ENCODE results near the gene ATXN10. TPM values are rescaled to one million over a fixed set of nuclear protein-coding genes. Genes with fewer than 3 reads are reported as not detected.
"Not testable (repeated sequence)": the region's sequence is repeated elsewhere in the genome, so short reads cannot be mapped to it uniquely, and the experiment has no call there.

Gene ATXN10
- total RNA-seq, 1 donor from 2014 or later = 102 TPM

DNA sequence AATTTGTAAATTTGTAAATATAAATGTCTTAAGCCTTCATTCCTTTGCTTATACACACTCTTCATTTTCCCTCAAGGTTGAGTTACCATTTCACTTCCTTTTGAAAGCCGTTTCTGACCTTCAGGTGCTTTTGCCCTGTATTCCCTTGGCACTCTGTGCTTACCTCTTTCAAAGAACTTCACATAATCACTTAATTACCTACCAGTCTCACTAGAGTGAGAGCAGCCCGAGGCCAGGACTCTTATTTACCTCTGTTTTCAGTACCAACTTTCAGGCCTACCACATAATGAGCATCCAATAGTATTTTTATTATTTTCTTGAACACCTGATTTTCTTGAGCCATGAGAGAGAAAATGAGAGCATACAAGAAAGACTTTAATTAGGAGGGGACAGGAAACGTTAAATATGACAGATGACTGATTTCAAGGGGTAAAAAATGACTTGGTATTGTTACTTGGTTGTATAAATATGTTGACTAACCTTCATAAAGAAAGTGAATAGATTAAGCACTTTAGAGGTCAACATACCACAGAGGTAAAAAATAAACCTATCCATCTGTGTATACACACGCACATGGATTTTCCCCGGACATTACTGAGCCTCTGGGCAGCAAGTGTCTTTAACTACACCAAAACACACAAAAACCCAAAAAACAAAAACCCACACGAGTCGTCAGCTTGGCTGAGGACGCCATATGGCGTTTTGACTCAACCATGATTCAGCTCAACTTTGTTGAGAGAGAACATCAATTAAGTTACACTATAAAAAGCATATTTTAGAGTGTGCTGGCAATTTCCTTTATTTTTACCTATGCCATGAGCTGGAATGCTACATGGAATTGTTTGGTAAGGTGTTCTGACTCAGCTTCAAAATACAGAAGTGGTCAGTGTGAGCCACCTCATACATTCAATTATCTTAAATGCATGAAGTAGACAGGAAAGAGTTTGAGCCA lies 7.6 kb downstream of the ATXN10 start:
- no peak for DNase-seq

DNA sequence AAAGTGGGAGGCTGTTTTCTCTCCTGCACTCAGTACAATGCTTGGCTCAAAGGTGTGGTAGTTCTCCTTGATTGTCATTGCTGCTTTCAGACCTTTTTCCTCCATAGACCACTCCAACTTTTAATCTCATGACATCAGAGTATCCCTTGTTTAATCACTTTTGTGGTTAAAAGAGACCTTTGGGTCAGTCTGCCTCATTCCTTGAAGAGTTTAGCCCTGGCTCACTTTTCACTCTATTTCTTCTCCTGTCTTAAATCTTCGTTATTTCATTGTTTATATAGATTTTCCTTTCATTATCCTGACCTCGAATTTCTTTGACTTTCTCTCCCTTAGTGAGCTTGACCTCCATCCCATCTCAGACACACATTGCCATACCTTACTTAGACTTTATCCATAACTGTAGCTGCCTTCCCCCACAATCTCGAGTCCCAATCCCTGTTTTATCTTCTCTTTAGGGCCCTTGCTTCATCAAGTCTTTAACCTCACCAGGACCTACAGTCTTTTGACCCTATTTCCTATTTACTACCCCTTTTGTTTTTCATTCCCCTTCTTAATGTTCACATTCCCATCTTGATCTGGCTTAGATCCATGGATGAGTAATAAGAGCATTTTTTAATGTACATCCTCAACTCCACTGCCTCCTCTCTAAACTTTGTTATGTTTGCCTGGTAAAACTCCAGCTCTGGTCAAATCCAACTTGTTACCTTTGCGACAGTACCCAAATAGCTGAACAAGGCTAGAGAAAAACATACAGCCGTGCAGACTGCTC lies 9.5 kb downstream of the ATXN10 start:
- no peak for DNase-seq

DNA sequence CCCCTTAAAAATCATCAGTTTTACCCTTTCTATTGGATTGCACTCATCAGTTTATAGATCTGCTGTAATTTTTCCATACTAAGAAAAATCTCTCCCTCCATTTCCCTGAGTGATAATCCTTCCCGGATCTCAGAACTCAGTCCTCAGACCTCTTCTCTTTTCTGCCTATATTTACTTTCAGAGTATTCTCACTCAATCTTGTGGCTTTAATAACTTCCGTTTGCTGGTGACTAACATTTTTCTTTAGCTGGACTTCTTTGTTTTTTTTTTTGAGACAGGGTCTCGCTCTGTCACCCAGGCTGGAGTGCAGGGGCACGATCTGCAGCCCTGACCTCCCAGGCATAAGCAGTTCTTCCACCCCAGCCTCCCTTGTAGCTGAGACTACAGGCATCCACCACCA lies 10.4 kb downstream of the ATXN10 start:
- DNase-seq = no peak

DNA sequence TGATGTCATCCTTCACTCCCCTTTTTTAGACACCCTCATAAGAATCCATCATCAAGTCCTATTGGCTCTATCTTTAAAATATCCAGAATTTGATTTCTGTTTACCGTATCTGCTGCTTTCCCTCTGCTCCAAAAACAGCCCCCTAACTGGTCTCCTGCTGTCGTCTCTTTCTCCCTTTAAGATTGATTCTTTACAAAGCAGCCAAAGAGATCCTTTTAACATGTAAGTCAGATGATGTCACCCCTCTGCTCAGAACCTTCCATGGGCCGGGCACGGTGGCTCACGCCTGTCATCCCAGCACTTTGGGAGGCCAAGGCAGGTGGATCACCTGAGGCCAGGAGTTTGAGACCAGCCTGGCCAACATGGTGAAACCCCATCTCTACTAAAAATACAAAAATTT lies 11.1 kb downstream of the ATXN10 start:
- not testable (repeated sequence) for DNase-seq

DNA sequence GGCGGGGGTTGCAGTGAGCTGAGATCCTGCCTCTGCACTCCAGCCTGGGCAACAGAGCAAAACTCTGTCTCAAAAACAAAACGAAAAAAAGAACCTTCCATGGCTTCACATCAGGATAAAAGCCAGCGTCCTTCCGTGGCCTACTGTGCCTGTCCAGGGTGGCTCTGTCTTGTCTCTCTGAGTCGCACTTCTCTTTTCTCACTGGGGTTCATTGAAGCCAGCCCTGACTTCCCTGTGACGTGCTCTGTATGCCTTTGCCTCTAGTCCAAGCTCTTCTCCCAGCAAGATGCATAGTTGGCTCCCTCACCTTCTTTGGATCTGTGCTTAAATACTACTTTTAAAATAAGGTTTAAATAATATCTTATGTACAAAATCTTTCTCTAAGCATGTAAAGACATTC lies 11.6 kb downstream of the ATXN10 start:
- DNase-seq = no peak

DNA sequence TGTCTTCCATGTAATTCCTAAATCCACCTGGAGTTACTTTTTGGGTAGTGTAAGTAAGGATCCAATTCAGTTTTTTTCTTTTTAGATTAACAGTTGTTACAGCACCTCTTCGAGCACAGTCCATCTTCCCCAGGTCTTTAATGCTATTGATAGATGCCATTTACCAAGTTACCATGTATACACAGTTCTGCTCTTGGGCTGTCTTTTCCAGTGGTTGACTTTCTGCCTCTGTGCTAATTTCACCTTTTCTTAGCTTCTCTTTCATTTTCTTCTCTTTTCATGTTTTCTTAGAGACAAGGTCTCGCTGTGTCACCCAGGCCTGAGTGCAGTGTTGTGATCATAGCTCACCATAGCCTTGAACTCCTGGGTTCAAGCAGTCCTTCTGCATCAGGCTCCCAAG lies 12.0 kb downstream of the ATXN10 start:
- no peak for DNase-seq

DNA sequence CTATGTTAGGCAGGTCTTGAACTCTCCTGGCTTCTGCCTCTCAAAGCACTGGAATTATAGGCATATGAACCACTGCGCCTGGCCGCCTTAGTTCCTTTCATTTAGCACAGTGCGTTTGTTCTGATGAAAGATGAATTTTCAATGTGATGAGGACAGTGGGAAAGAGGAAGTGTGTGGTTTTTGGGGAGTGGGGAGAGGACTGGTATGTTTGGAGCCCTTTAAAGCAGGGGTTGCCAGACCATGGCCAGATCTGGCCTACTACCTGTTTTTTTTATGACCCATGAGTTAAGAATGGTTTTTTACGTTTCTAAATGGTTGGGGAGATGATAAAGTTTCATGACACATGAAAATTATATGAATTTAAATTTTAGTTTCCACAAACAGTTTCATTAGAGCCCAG lies 12.5 kb downstream of the ATXN10 start:
- DNase-seq = no peak

DNA sequence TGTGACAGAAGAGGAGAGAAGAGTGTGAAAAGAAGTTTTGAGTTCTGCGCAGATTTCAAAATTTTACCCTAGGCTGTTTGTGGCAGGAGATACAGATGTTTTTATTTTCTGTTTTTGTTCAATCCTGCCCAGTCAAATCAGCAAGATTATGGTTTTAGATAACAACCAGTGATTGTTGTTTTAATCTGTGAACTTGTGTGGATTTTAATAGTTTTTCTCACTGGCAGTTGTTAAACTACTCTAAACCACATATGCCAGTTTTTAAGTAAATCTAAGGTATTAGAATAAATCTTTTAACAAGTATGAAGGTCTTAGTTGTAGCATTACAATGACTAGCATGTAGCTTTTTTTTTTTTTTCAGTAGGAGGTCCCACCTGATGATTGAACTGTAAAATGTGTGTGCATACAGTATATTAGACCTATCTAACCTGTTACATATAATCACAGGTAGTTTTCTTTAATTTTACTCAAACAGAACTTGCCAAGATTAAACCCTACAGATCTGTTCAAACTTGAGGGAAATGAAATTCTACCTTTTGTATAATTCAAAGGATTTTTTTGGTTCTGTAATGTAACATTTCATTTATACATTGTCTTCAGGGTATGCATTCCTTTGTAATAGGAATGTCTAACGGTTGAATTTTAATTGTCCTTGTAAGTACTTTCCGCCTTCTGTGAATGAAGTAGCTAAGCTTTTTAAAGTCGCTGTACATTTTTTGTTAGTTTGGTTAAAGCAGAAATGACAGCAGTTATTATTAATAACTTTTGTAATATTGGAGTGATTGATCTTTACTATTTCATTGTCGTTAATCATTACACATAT lies 13.3 kb downstream of the ATXN10 start:
- no peak for DNase-seq

DNA sequence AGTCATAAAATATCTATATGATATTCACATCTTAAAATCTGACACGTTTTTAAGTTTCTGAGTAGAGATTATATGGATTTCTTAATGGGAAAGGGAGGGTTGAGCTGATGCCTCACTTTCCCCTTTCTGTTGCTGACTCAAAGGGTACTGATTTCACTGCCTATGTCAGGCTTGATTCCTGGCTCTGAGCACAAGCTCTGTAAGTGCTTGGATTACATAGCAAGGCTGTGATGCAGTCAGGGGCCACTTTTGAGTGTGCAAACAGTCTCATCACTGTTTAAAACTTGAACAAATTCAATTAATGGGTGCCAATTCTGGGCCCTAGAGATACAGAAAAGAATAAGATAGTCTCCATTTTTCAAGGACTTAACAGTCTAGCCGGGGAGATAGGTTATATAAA lies 14.4 kb downstream of the ATXN10 start:
- no peak for DNase-seq

DNA sequence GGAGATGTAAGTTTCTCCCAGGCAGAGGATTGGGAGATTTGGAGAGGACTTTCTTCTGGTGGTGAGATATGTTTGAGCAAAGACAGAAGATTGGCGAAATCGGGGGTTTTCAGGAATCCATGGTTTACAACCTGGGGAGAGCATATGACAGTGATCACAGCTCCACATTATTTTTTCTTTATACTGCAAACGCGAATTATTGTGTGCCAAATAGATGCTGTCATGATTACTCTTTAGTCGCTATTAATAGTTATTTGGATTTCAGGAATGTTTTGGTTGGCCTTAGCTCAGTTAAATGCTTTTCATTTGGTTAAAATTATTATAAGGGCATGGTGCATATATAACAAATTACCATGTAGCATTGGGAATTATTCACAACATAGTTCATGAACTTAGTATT lies 15.2 kb downstream of the ATXN10 start:
- DNase-seq = peak; percentile 55

DNA sequence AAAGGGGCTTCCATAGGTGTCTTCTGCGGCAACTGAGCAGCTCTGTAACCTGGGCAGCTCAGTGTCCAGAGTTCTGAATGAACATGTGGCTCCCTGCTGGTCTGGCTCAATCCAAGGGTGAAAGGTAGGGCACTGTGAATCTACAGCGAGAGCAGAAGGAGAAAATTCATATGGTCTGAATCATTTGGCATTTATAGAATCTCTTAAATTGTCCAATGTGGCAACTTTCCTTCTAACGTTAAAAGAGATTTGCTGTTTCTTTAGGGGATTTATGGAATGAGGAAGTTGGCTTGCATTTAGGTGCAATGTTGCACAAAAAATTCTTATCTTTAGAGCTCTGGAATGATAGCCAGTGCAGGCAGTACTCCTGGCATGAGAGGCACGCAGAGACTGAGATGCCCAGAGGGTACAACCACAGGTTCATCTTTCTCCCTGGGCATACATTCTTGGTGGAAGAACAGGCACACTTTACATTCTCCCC lies 17.0 kb downstream of the ATXN10 start:
- no peak for DNase-seq

DNA sequence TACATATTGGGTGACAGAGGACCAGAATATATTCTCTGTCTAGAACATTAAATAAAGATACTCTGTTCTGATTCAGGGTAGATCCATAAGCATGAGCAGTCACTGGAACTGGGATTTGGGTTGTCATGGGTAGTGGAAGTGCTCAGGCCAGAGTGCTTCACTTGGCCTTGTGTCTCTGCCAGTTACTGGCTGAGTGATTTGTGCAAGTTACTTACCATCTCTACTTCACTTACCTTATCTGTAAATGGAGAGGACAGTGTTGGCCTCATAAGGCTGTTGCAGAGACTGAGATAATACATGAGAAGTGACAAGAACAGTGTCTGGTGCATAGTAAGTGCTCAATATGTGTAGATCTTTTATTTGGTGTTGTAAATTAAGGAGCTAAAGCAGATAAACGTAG lies 17.6 kb downstream of the ATXN10 start:
- no peak for DNase-seq

DNA sequence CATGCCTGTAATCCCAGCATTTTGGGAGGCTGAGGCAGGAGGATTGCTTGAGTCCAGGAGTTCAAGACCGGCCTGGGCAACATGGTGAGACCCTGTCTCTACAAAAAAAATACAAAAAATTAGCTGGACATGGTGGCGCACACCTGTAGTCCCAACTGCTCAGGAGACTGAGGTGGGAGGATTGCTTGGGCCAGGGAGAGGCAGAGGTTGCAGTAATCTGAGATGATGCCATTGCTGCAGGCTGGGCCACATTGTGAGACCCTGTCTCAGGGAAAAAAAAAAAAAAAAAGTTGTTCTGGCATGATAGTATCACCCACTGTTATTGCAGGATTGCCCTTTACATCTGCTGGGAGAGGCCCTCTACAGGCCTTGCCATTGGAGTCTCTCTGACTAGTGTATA lies 18.4 kb downstream of the ATXN10 start:
- DNase-seq = no peak

DNA sequence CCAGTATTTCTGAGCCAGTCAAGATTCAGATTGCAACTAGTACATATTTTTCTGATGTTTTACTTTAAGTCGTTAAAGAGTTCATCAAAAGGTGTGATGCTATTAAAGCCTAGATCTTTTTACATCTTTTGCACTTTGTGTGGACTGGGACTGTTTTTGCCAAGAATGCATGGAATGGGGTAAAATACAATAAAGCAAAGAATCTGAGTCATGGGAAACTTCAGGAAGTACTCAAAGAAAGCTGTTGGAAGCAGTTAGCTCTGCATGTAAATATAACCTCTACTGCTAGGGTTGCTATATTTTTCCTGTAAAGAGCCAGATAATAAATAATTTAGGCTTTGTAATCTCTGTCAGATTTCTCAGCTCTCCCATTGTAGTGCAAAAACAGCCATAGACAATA lies 20.9 kb downstream of the ATXN10 start:
- DNase-seq = no peak

DNA sequence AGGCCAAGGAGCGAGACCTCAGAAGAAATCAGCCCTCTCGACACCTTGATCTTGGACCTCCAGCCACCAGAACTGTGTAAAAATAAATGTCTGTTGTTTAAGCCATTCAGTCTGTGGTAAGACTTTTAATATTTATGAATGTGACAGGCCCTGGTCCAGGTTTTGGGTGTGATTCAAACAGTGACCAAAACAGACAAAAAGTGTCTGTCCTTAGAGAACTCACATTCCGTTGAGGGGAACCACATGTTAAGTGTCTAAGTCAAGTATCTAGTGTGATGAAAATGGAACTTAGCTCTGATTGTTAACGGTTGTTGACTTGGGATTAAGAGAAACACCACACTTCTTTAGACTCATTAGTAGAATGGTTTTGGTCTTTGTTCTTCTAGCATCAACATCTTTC lies 22.2 kb downstream of the ATXN10 start:
- no peak for DNase-seq

DNA sequence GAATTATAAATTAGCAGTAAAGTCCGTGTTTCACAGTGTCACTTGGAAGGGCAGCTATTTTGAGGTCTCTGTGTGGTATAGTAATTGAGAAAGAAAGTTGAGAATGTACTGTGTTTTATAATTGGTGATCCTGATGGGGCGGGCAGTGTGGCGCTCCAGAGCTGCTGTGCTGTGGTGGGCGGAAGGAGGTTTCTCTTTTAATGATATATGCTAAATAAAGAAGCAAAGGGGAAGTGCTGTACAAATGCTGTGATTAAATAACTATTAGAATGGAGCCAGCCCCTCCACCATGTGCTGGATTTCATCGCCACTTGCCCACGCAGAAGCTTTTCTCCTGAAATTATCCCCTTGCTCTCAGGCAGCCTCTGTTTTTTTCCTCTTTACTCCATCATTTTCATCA lies 24.6 kb downstream of the ATXN10 start:
- DNase-seq = no peak

DNA sequence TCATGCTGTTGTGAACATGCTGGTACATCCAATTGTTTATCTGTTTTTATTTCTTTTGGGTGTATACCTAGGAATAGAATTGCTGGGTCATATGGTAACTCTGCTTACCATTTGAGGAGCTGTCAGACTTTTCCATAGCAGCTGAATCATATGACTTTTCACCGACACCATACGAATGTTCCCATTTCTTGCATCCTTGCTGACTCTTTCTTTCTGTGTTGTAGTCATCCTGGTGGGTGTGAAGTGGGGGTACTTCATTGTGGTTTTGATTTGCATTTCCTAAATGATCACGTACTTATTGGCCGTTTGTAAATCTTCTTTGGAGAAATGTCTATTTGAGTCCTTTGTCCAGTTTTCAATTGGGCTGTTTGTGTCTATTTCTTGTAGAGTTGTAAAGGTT lies 26.5 kb downstream of the ATXN10 start:
- no peak for DNase-seq

DNA sequence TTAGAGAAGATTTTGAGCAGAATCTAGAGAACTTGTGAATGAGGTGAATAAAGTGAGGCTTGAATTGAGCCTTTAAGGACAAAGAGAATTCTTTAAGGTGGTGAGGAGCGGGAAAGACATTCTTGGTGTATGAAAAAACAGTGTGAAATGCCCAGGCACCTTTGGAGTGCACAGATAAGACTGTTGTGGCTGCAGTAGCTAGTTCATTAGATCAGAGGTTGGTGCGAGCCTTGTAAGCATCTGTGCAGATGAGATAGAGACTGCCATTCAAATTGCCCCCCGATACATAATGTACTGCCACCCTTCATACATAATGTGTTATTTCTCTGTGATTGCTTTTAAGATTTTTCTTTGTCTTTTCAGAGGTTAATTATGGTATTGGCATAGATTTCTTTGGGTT lies 31.3 kb downstream of the ATXN10 start:
- no peak for DNase-seq

DNA sequence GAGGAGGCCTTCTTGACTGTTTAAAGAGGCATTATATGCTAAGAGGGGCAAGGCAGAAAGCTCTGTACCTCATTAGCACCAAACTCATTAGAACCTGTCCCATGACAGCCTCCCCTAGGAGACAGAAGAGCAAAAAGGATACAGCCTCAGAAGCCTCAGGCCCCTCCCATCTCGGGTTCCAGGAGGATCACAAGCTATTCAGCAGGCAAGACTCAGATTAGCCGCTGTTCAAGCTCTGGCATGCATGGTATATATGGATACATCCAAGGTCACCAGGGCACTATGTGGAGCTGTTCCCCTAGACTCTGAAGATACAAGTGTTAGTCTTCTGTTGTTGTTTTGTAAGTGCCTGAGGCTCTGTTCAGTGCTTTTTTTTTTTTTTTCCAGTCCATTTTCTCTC lies 32.1 kb downstream of the ATXN10 start:
- no peak for DNase-seq

DNA sequence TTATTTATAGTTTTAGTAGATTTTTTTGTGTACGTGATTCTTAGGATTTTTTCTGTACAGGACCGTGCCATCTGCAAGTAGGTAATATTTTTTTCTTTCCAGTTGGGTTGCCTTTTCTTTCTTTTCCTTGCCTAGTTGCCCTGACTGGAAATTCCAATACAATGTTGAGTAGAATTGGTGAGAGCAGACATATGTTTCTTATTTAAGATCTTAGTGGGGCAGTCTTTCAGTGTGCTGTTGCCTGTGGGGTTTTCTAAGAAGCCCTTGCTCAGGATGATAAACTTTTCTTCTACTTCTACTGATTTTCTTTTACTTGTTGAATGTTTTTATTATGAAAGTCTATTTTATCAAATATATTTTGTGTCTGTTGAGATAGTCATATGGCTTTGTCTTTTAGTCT lies 33.0 kb downstream of the ATXN10 start:
- no peak for DNase-seq

DNA sequence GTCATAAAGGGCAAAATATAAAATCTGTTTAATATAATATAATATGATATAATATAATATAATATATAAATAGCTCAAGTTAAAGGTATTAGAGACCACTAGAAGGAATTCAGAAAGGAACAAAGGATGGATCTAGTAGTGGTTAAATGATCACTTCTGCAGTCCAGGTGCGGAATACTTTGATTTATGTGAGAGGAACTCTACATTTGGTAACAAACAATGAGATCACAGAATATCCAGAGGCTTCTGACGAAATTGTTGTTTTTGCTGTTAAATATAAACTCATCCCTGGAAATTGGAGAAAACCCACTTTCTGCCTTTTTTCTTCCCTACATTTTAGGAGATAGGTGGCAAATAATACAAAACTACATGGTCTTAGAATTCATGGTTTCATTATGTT lies 36.0 kb downstream of the ATXN10 start:
- no peak for DNase-seq

DNA sequence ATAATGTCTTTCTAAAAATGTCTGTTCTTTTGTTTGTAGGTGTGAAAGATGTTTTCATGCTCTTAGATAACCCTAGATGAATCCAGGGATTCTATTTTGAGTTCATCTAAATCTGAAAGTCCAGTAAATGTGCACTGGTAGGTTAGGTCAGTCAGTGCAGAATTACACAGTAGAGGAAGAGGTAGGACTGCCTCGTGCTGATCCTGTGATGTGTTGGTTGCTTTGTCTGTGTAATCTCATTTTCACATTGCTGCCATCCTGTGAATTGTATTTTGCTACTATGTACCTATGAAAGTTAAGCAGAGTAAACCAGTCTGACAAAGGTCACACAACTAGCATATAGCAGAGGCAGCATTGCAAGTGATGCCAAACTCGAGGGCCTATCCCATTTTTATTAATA lies 36.5 kb downstream of the ATXN10 start:
- DNase-seq = no peak

All from skin of body (tissue), 2 donors.